ENCODE measurements around the gene CDC6.

The CDC6 gene

GRCh38 chr17:40325156-40326013 lies 37.7 kb downstream of the CDC6 start (continued):
- TF ChIP-seq ZNF76 (tag by site-specific recombination; IDR thresholded peaks at IDR 0.05; ENCODE audit: borderline replicate concordance, low read depth) (no peak), ZNF670 (tag by site-specific recombination; IDR thresholded peaks at IDR 0.05; ENCODE audit: low read depth) (0 out of 2 replicates have a peak, but pooled peaks have one; percentile 61), PRDM4 (tag by site-specific recombination; IDR thresholded peaks at IDR 0.05) (peak; percentile 34; the same call in 1 of the 2 replicates), ZNF19 (tag by site-specific recombination; IDR thresholded peaks at IDR 0.05; ENCODE audit: low read depth) (peak; percentile 78; the same call in 1 of the 2 replicates), ZNF112 (tag by site-specific recombination; IDR thresholded peaks at IDR 0.05) (no peak), MEIS1 (CRISPR knock-in tag; IDR thresholded peaks at IDR 0.05; ENCODE audit: borderline replicate concordance) (no peak), AEBP2 (tag by site-specific recombination; IDR thresholded peaks at IDR 0.05; ENCODE audit: borderline replicate concordance) (peak; percentile 87; the same call in 1 of the 2 replicates), ZNF23 (tag by site-specific recombination; IDR thresholded peaks at IDR 0.05; ENCODE audit: borderline replicate concordance) (no peak), SP3 (tag by site-specific recombination; IDR thresholded peaks at IDR 0.05) (peak; percentile 51), ZNF510 (tag by site-specific recombination; IDR thresholded peaks at IDR 0.05; ENCODE audit: insufficient replicate concordance) (no peak), ZNF514 (tag by site-specific recombination; IDR thresholded peaks at IDR 0.05) (peak; percentile 91; the same call in 1 of the 2 replicates), EGR2 (tag by site-specific recombination; IDR thresholded peaks at IDR 0.05; ENCODE audit: low read depth) (no peak), BCL11A (tag by site-specific recombination; IDR thresholded peaks at IDR 0.05; ENCODE audit: low read depth) (no peak), ZNF214 (tag by site-specific recombination; IDR thresholded peaks at IDR 0.05; ENCODE audit: borderline replicate concordance) (no peak), ZNF175 (tag by site-specific recombination; IDR thresholded peaks at IDR 0.05) (no peak), ZNF596 (tag by site-specific recombination; IDR thresholded peaks at IDR 0.05) (no peak), ZNF837 (tag by site-specific recombination; IDR thresholded peaks at IDR 0.05) (no peak), ZBTB44 (tag by site-specific recombination; IDR thresholded peaks at IDR 0.05) (no peak), ZNF16 (tag by site-specific recombination; IDR thresholded peaks at IDR 0.05; ENCODE audit: low read depth) (no peak), ZSCAN4 (tag by site-specific recombination; IDR thresholded peaks at IDR 0.05) (no peak), ZNF398 (tag by site-specific recombination; IDR thresholded peaks at IDR 0.05) (no peak), ZNF561 (tag by site-specific recombination; IDR thresholded peaks at IDR 0.05; ENCODE audit: borderline replicate concordance) (no peak), GLI4 (tag by site-specific recombination; IDR thresholded peaks at IDR 0.05) (no peak), BCL6B (tag by site-specific recombination; IDR thresholded peaks at IDR 0.05) (no peak), ZNF558 (tag by site-specific recombination; IDR thresholded peaks at IDR 0.05) (peak; percentile 93), ZNF623 (tag by site-specific recombination; IDR thresholded peaks at IDR 0.05) (peak; percentile 88), ZNF155 (tag by site-specific recombination; IDR thresholded peaks at IDR 0.05) (0 out of 2 replicates have a peak, but pooled peaks have one; percentile 61), FEZF1 (tag by site-specific recombination; IDR thresholded peaks at IDR 0.05) (no peak)

All from HEK293 (cell line).